ENCODE results near the gene SULT1B1.

SULT1B1 gene

GRCh38 chr4:69754926-69755580 is 5.4 kb downstream of the SULT1B1 start:
- Histone ChIP-seq H3K9ac (no peak overlapping the region), H3K9me3 (ENCODE audit: control insufficient read depth, low read length) (no peaks in the 10 kb centered on the region), H3K4me1 (no peaks in the 10 kb centered on the region), H3K36me3 (ENCODE audit: control insufficient read depth, insufficient read depth, low read length) (no peaks in the 10 kb centered on the region), H3K27me3 (ENCODE audit: control insufficient read depth, insufficient read depth, low read length) (no peaks in the 10 kb centered on the region), H3K79me2 (no peaks in the 10 kb centered on the region), H3K27ac (no peak overlapping the region), H2AFZ (no peak overlapping the region), H3K4me2 (ENCODE audit: low read length) (no peak overlapping the region), H3K4me3 (ENCODE audit: low read depth, low read length) (no peak overlapping the region)
- TF ChIP-seq CTCF (IDR thresholded peaks at IDR 0.05) = no peak

- Histone ChIP-seq H3K4me2 (ENCODE audit: low read length) (no peak overlapping the region), H3K9me3 (ENCODE audit: control insufficient read depth, low read length) (no peaks in the 10 kb centered on the region), H3K36me3 (ENCODE audit: control insufficient read depth, insufficient read depth, low read length) (no peaks in the 10 kb centered on the region), H3K4me3 (ENCODE audit: low read depth, low read length) (no peak overlapping the region), H2AFZ (no peak overlapping the region), H3K79me2 (no peaks in the 10 kb centered on the region), H3K9ac (no peak overlapping the region), H3K4me1 (no peaks in the 10 kb centered on the region), H3K27ac (no peak overlapping the region), H3K27me3 (ENCODE audit: control insufficient read depth, insufficient read depth, low read length) (no peaks in the 10 kb centered on the region)
- no peak for TF ChIP-seq CTCF (IDR thresholded peaks at IDR 0.05)
Measured at GRCh38 chr4:69753686-69754085, 6.7 kb downstream of the SULT1B1 start.

- Histone ChIP-seq H3K9ac (no peak overlapping the region), H3K4me1 (no peaks in the 10 kb centered on the region), H3K4me3 (ENCODE audit: low read depth, low read length) (no peak overlapping the region), H3K4me2 (ENCODE audit: low read length) (no peak overlapping the region), H3K27me3 (ENCODE audit: control insufficient read depth, insufficient read depth, low read length) (no peaks in the 10 kb centered on the region), H3K27ac (no peak overlapping the region), H3K9me3 (ENCODE audit: control insufficient read depth, low read length) (no peaks in the 10 kb centered on the region), H2AFZ (no peak overlapping the region), H3K79me2 (no peaks in the 10 kb centered on the region), H3K36me3 (ENCODE audit: control insufficient read depth, insufficient read depth, low read length) (no peaks in the 10 kb centered on the region)
- no peak for TF ChIP-seq CTCF (IDR thresholded peaks at IDR 0.05)
Measured at GRCh38 chr4:69750346-69750745, 10.1 kb downstream of the SULT1B1 start.

DNA sequence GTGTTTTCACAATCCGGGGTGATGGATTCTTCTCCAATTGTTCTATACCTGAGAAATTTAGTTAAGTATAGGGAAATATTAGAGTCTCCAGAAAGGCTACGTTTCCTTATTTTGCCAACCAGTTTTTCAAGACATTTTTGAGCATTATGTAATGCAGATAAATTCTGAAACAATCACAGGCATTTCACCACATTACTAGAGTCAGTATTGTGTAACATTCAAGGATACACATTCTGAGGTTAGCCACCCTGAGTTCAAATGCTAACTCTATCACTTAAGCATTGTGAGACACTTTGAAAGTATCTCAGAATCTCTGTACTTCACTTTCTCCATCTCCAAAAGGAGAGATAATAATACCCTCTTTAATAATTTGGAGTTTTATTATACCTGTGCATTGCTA is 10.6 kb downstream of the SULT1B1 start:
- Histone ChIP-seq H2AFZ (no peak overlapping the region), H3K79me2 (no peaks in the 10 kb centered on the region), H3K9ac (no peak overlapping the region), H3K27me3 (ENCODE audit: control insufficient read depth, insufficient read depth, low read length) (no peaks in the 10 kb centered on the region), H3K4me1 (no peaks in the 10 kb centered on the region), H3K36me3 (ENCODE audit: control insufficient read depth, insufficient read depth, low read length) (no peaks in the 10 kb centered on the region), H3K9me3 (ENCODE audit: control insufficient read depth, low read length) (no peaks in the 10 kb centered on the region), H3K27ac (no peak overlapping the region), H3K4me3 (ENCODE audit: low read depth, low read length) (no peak overlapping the region), H3K4me2 (ENCODE audit: low read length) (no peak overlapping the region)
- TF ChIP-seq CTCF (IDR thresholded peaks at IDR 0.05) = no peak

DNA sequence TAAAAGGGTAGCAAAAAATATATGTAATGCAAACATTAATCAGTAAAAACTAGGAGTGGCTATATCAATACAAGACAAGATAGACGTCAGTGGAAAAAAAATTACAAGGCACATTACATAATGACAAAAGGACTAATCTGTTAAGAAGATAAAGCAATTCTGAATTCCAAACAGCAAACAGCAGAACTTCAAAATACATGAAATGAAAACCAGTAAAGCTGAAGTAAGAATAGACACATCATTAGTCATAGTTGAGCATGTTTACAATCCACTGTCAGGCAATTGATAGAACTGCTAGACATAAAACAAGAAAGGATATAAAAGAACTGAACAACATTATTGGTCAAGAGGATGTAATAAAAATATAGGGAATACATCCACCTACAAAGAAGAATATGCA is 12.2 kb downstream of the SULT1B1 start:
- no peak for TF ChIP-seq CTCF (IDR thresholded peaks at IDR 0.05)
- Histone ChIP-seq H3K79me2 (no peaks in the 10 kb centered on the region), H3K36me3 (ENCODE audit: control insufficient read depth, insufficient read depth, low read length) (no peaks in the 10 kb centered on the region), H3K4me2 (ENCODE audit: low read length) (no peak overlapping the region), H3K27ac (no peak overlapping the region), H3K4me1 (no peaks in the 10 kb centered on the region), H2AFZ (no peak overlapping the region), H3K4me3 (ENCODE audit: low read depth, low read length) (no peak overlapping the region), H3K9ac (no peak overlapping the region), H3K9me3 (ENCODE audit: control insufficient read depth, low read length) (no peaks in the 10 kb centered on the region), H3K27me3 (ENCODE audit: control insufficient read depth, insufficient read depth, low read length) (no peaks in the 10 kb centered on the region)

Measured in parathyroid adenoma (tissue), 2 donors.